Mammary epithelial cell (primary cell): ENCODE measurements around the gene EFNA4.

Experiments
- CTCF ChIP-seq, 2 donors: IDR thresholded peaks in 1 of 2; conservative IDR thresholded peaks in 1 of 2; 2 replicates each; pipeline ENCODE4 v1.5.1; 2011 to 2012; ENCODE audit warnings: inconsistent platforms in 2 of 2, low read length in 2 of 2, mild to moderate bottlenecking in 2 of 2, control low read depth in 1 of 2, low read depth in 1 of 2; ENCODE audit not compliant: insufficient read depth in 1 of 2; ENCODE audit errors: extremely low read depth in 1 of 2
- EZH2 ChIP-seq: IDR thresholded peaks from 2 replicates; pipeline ENCODE4 v1.6.1; 2012; ENCODE audit warnings: low read length, inconsistent platforms, borderline replicate concordance

- no peak for TF ChIP-seq EZH2
- TF ChIP-seq CTCF (conservative IDR thresholded peaks at IDR 0.05 in 1 of 2, IDR thresholded peaks at IDR 0.05 in 1 of 2; ENCODE audit: extremely low read depth in 1 of 2, insufficient read depth in 1 of 2, low read depth in 1 of 2, low read length in 2 of 2), result no peak
Observed at GRCh38 chr1:155051777-155052398, 11.7 kb upstream of the EFNA4 start.
